Measurements from ENCODE around the gene NQO2.
"Not testable (repeated sequence)": the region's sequence is repeated elsewhere in the genome, so short reads cannot be mapped to it uniquely, and the experiment has no call there.

The NQO2 gene

DNA sequence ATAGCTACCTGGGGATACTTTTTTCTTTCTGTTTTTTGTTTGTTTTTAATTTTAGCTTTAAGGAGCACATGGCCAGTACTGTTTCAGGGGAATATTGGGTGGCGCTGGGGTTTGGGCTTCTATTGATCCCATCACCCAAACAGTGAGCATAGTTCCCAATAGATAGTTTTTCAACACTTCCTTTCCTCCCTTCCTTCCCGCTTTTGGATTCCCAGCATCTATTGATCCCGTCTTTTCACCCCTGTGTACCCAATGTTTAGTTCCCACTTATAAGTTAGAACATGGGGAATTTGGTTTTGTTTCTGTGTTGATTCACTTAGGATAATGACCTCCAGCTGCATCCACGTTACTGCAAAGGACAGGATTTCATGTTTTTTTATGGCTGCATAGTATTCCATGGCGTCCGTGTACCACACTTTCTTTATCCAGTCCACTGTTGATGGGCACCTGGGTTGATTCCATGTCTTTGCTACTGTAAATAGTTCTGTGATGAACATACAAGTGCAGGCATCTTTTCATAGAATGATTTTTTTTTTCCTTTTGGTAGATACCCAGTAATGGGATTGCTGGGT is 20.1 kb downstream of the NQO2 start:
- TF ChIP-seq, protein P1, sequence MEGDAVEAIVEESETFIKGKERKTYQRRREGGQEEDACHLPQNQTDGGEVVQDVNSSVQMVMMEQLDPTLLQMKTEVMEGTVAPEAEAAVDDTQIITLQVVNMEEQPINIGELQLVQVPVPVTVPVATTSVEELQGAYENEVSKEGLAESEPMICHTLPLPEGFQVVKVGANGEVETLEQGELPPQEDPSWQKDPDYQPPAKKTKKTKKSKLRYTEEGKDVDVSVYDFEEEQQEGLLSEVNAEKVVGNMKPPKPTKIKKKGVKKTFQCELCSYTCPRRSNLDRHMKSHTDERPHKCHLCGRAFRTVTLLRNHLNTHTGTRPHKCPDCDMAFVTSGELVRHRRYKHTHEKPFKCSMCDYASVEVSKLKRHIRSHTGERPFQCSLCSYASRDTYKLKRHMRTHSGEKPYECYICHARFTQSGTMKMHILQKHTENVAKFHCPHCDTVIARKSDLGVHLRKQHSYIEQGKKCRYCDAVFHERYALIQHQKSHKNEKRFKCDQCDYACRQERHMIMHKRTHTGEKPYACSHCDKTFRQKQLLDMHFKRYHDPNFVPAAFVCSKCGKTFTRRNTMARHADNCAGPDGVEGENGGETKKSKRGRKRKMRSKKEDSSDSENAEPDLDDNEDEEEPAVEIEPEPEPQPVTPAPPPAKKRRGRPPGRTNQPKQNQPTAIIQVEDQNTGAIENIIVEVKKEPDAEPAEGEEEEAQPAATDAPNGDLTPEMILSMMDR (IDR thresholded peaks at IDR 0.05; ENCODE audit: insufficient read depth, low read length, missing control alignments): no peak
- CTCF ChIA-PET: interaction anchor here (1.2 to 5.5 kb wide), 5 partner anchors 19 to 67 kb away, joined by 3 to 41 read pairs (median 4); partner anchors contain the start of gene NQO2
- no peak for DNase-seq (ENCODE audit: low read depth, low spot score)
- POLR2A ChIA-PET: no interaction called here
- H3K4me3 ChIP-seq (ENCODE audit: low read depth, low read length): no peak overlapping the region

DNA sequence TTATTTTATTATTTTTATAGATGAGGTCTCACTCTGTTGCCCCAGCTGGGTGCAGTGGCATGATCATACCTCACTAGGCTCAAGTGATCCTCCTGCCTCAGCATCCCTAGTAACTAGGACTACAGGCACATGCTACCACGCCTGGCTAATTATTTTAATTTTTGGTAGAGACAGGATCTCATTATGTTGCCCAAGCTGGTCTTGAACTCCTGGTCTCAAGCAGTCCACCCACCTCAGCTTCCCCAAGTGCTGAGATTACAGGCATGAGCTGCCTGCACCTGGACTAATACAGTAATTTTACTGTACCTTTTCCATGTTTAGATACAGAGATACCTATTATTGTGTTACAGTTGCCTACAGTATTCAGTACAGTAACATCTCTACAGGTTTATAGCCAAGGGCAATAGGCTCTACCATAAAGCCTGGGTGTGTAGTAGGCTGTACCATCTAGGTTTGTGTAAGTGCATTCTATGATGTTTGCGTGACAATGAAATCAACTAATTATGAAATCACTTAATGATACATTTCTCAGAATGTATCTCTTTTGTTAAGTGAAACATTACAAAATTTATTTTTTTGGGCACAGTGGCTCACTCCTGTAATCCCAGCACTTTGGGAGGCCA is 21.4 kb downstream of the NQO2 start:
- POLR2A ChIA-PET; DNase-seq (ENCODE audit: low read depth, low spot score); H3K4me3 ChIP-seq (ENCODE audit: low read depth, low read length): not testable (repeated sequence)
- CTCF ChIA-PET: interaction anchor here (0.8 to 5.5 kb wide), 3 partner anchors 20 to 69 kb away, joined by 3 to 41 read pairs (median 3); partner anchors contain the start of gene NQO2

DNA sequence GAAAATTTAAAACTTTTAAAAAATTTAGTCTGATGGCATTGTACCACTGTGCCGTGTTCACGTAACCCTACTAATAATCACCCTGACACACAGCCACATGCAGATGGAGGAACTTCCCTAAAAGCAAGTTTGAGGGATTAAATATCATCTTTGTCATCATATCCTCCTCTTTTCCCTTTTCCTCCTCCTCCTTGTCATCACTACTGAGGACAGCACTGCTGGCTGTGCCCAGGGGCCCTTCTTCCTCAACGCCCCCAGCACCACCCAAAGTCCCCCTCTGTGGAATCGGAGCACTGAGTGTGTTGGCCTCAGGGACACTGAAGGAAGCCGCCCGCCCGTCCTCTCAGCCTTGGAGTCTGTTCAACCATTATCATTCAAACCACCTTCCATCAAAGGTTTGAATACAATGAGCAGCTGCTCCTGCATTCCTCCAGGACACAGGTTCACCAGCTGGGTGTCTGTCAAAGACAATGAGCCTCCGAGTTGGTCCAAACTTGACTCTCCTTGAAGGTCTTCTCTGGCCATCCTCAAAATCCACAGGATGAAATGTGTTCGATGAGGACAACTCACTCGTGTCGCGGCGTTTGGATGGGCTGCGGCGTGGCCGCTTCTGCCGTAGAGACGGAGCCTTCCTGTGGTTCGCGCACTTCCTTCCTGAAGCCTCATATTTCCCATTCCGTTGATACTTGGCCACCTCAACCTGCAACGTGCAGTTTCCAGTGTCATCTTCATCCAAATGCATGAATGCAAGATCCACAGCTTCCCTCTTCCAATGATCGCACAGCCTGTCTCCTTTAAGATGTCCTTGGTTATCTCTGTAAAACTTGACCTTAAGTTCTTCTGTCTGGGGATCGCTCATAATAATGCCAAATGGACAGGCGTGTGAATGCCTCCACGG is 23.3 kb downstream of the NQO2 start:
- no peak for DNase-seq (ENCODE audit: low read depth, low spot score)
- H3K4me3 ChIP-seq (ENCODE audit: low read depth, low read length): no peak overlapping the region
- POLR2A ChIA-PET: interaction anchor here (1.1 kb wide), 1 partner anchor 24 kb away, joined by 5 read pairs; the partner anchor contains the start of gene NQO2
- TF ChIP-seq, protein P1 (IDR thresholded peaks at IDR 0.05; ENCODE audit: insufficient read depth, low read length, missing control alignments): no peak
- CTCF ChIA-PET: interaction anchor here (1.0 to 5.5 kb wide), 2 partner anchors 22 to 30 kb away, joined by 3 to 41 read pairs; partner anchors contain the start of gene NQO2

DNA sequence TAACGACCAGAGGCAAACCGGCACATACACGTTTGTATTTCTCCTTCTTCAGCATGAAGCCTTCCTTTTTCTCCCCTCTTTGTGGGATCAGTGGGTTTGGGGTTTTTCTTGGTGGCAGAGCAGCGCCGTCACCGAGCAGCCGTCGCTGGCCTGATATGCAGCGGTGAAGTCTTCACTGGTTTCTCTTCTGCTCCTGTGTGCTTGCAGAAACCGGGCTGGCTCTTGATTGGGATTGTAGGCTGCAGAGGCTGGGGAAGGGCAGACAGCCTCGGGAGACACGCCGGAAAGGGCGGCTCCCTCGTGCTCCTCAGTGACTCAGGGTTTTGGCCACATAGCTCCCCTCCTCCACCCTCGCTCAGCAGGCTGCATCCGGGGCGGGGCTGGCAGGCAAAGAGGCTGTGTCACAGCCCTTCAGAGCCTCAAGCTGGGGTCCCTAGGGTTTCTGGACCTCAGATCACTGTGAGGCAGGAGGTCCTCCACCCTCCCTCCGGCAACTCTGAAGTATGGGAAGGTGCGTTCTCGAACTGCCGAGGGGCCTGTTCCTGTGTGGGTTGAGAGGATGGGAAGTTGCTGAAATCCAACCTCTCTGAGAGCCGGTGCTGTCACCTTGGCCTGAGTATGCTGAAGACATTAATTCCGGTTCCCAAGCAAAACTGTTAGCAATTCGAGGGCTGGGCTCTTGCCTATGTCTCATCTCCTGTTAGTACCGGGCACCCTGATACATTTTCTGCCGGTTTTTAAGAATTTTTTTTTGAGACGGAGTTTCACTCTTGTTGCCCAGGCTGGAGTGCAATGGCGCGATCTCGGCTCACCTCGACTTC is 24.2 kb downstream of the NQO2 start:
- POLR2A ChIA-PET: interaction anchor here (1.1 to 1.2 kb wide), 2 partner anchors 22 to 24 kb away, joined by 3 to 5 read pairs; partner anchors contain the start of gene NQO2
- CTCF ChIA-PET: interaction anchor here (1.0 to 5.5 kb wide), 2 partner anchors 23 to 29 kb away, joined by 3 to 41 read pairs; partner anchors contain the start of gene NQO2
- no peak for DNase-seq (ENCODE audit: low read depth, low spot score)
- TF ChIP-seq, protein P1 (IDR thresholded peaks at IDR 0.05; ENCODE audit: insufficient read depth, low read length, missing control alignments): no peak
- H3K4me3 ChIP-seq (ENCODE audit: low read depth, low read length): no peak overlapping the region

DNA sequence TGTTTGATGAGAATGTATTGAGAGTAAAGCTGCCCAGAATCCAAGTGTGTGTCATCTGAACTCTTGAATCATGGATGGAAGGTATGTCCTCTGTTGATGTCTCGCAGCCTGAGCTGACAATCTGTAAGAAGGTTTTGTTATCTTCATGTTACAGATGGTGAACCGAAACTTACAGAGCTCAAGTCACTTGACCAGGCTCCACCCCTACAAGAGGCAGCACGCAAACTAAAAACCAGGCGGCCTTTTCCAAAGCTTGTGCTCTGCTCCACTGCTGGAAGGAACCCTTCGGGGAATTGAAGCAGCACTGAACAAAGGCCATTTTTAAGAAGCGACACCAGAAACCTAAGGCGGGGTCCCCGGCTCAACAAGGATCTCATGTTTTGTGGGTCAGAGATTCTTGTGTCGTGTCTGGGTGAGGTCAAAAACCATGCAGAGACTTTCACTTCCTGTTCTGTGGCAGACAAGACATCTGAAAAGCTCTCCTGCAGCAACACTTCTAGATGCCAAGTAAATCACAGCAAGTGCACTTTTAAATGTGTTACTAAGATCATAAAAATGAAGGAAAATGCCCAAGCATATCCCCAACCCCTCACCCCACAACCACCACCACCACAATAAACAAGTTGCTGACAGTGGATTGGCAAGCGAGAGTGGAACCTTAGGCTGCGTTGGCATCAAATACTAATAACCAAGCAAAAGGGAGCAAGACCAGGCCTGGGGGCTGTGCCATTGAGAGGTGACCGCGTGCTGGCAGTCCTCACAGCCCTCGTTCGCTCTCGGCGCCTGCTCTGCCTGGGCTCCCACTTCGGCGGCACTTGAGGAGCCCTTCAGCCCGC is 27.3 kb downstream of the NQO2 start:
- TF ChIP-seq, protein P1 (IDR thresholded peaks at IDR 0.05; ENCODE audit: insufficient read depth, low read length, missing control alignments): no peak
- no peak for DNase-seq (ENCODE audit: low read depth, low spot score)

DNA sequence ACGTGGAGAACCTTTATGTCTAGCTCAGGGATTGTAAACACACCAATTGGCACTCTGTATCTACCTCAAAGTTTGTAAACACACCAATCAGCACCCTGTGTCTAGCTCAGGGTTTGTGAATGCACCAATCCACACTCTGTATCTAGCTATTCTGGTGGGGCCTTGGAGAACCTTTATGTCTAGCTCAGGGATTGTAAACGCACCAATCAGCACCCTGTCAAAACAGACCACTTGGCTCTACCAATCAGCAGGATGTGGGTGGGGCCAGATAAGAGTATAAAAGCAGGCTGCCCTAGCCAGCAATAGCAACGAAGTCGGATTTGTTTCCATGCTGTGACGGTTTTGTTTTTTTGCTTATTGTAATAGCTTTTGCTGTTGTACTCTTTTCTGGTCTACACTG is 28.5 kb downstream of the NQO2 start:
- POLR2A ChIA-PET; H3K4me3 ChIP-seq (ENCODE audit: low read depth, low read length); DNase-seq (ENCODE audit: low read depth, low spot score): not testable (repeated sequence)
- CTCF ChIA-PET: interaction anchor here (1.3 kb wide), 1 partner anchor 27 kb away, joined by 3 read pairs; no protein-coding TSS in a partner anchor

More for the DNA sequence above, 27.3 kb downstream of the NQO2 start:
- H3K4me3 ChIP-seq (ENCODE audit: low read depth, low read length): no peak overlapping the region
- ChIA-PET POLR2A (interaction anchor here (0.6 to 0.8 kb wide), 2 partner anchors 26 to 37 kb away, joined by 3 read pairs; no protein-coding TSS in a partner anchor), CTCF (interaction anchor here (0.8 to 2.5 kb wide), 5 partner anchors 25 to 41 kb away, joined by 3 to 14 read pairs (median 3); partner anchors contain the start of gene RIPK1)
